Upper lobe of left lung (tissue), 6 donors: ENCODE data around the gene WASF3. TPM values are rescaled to one million over a fixed set of nuclear protein-coding genes. Genes with fewer than 3 reads are reported as not detected.
A peak's percentile ranks its signal among the peaks of the same experiment; 100 is the strongest.
"Not testable (repeated sequence)": the region's sequence is repeated elsewhere in the genome, so short reads cannot be mapped to it uniquely, and the experiment has no call there.

ENCODE experiments used
- ATAC-seq, 2 donors: fragments of 200-7000 bp; cut with Tn5 transposase; one replicate each; pipeline ENCODE4 v1.9.1; 2022; ENCODE audit warnings: mild to moderate bottlenecking in 2 of 2, moderate library complexity in 2 of 2; ENCODE audit not compliant: low FRiP score in 2 of 2
- DNase-seq, 2 donors: peaks; one replicate each; pipeline ENCODE4 v3.0.0-alpha.2; 2019 to 2020
- H3K27ac ChIP-seq, 4 donors: fragments of 200-600 bp; sonication (generic); one replicate each; pipeline ENCODE4 v1.5.1; 2016 to 2019
- H3K27me3 ChIP-seq, 4 donors: fragments of 200-600 bp; sonication (generic); one replicate each; pipeline ENCODE4 v1.5.1; 2017 to 2019
- H3K36me3 ChIP-seq, 4 donors: fragments of 200-600 bp; sonication (generic); one replicate each; pipeline ENCODE4 v1.5.1; 2016 to 2019
- H3K4me1 ChIP-seq, 4 donors: fragments of 200-600 bp; sonication (generic); one replicate each; pipeline ENCODE4 v1.5.1; 2018 to 2019
- H3K4me3 ChIP-seq, 4 donors: fragments of 200-600 bp; sonication (generic); one replicate each; pipeline ENCODE4 v1.5.1; 2017 to 2019; ENCODE audit warnings: mild to moderate bottlenecking in 2 of 4, moderate library complexity in 1 of 4
- H3K9me3 ChIP-seq, 4 donors: fragments of 200-600 bp; sonication (generic); one replicate each; pipeline ENCODE4 v1.5.1; 2018 to 2019
- EP300 ChIP-seq, 4 donors: sonication (generic); formaldehyde crosslinking; IDR thresholded peaks; one replicate each; pipeline ENCODE4 v1.5.1; 2017; ENCODE audit warnings: antibody characterized with exemption in 4 of 4, control low read depth in 2 of 4
- POLR2A ChIP-seq, 4 donors: fragments of 450-650 bp; IDR thresholded peaks; one replicate each; pipeline ENCODE4 v1.5.1; 2016 to 2017; ENCODE audit warnings: antibody characterized with exemption in 4 of 4, mild to moderate bottlenecking in 2 of 4
- POLR2AphosphoS5 ChIP-seq, 2 donors: sonication (generic); formaldehyde crosslinking; IDR thresholded peaks; one replicate each; pipeline ENCODE4 v1.5.1; 2017; ENCODE audit warnings: antibody characterized with exemption in 2 of 2
- WGBS, 2 donors: methylation state at CpG; one replicate each; pipeline ENCODE4 v1.1.5; 2017 to 2018; 5-methylcytosine and 5-hydroxymethylcytosine counted together
- total RNA-seq, 6 donors: library from RNA; depleted of rRNA in 4 of 6; stranded (reverse); fragments of >200 nt in 4 of 6; gene quantifications; one replicate each; pipeline versions ENCODE4 v1.1.0 to v1.2.1, GENCODE V29; 2016 to 2021
- TF ChIP-seq, protein P1 (sequence below), 6 experiments: fragments of 450-650 bp in 4 of 6; fragments of 200-600 bp in 2 of 6; sonication (generic) in 2 of 6; IDR thresholded peaks; one replicate each; pipeline ENCODE4 v1.5.1; 2016 to 2019; ENCODE audit warnings: antibody characterized with exemption in 6 of 6
- donor health status: DM: no; HTN: no; CAD: no; lungs with moderate emphysema.
- donor health status: DM: no; HTN: yes; CAD: no; lungs with severe emphysema.

Gene WASF3
- total RNA-seq, 6 donors from 2014 or later = 12.6 to 23.0 (median 20.2) TPM

GRCh38 chr13:26629260-26629825 lies 71.9 kb downstream of the WASF3 start:
- Histone ChIP-seq H3K36me3 (no peaks in the 10 kb centered on the region), H3K27ac (no peak overlapping the region), H3K4me3 (no peak overlapping the region), H3K4me1 (no peaks in the 10 kb centered on the region), H3K9me3 (peaks cover 0 to 8% (median 5%) of the 10 kb centered on the region in 4 donors), H3K27me3 (no peaks in the 10 kb centered on the region)
- TF ChIP-seq, protein P1, sequence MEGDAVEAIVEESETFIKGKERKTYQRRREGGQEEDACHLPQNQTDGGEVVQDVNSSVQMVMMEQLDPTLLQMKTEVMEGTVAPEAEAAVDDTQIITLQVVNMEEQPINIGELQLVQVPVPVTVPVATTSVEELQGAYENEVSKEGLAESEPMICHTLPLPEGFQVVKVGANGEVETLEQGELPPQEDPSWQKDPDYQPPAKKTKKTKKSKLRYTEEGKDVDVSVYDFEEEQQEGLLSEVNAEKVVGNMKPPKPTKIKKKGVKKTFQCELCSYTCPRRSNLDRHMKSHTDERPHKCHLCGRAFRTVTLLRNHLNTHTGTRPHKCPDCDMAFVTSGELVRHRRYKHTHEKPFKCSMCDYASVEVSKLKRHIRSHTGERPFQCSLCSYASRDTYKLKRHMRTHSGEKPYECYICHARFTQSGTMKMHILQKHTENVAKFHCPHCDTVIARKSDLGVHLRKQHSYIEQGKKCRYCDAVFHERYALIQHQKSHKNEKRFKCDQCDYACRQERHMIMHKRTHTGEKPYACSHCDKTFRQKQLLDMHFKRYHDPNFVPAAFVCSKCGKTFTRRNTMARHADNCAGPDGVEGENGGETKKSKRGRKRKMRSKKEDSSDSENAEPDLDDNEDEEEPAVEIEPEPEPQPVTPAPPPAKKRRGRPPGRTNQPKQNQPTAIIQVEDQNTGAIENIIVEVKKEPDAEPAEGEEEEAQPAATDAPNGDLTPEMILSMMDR (IDR thresholded peaks at IDR 0.05) = no peak
- TF ChIP-seq POLR2AphosphoS5 (IDR thresholded peaks at IDR 0.05) (no peak), EP300 (IDR thresholded peaks at IDR 0.05) (no peak), POLR2A (IDR thresholded peaks at IDR 0.05) (no peak)
- WGBS, 2 donors = 83 to 88% methylated on average over 5 of the region's 5 CpGs
- ATAC-seq (peak in 1 of 2 donors; percentile 16), DNase-seq (no peak)

DNA sequence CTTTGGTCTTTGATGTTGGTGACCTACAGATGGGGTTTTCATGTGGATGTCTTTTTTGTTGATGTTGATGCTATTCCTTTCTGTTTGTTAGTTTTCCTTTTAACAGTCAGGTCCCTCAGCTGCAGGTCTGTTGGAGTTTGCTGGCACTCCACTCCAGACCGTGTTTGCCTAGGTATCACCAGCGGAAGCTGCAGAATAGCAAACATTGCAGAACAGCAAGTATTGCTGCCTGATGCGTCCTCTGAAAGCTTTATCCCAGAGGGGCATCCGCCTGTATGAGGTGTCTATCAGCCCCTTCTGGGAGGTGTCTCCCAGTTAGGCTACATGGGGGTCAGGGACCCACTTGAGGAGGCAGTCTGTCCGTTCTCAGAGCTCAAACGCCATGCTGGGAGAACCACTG lies 78.2 kb downstream of the WASF3 start:
- WGBS, 2 donors = 91 to 97% methylated on average over 5 to 6 of the region's 6 CpGs
- DNase-seq, H3K27ac ChIP-seq, H3K9me3 ChIP-seq, H3K27me3 ChIP-seq, H3K4me3 ChIP-seq, H3K4me1 ChIP-seq, ATAC-seq, H3K36me3 ChIP-seq: not testable (repeated sequence)

DNA sequence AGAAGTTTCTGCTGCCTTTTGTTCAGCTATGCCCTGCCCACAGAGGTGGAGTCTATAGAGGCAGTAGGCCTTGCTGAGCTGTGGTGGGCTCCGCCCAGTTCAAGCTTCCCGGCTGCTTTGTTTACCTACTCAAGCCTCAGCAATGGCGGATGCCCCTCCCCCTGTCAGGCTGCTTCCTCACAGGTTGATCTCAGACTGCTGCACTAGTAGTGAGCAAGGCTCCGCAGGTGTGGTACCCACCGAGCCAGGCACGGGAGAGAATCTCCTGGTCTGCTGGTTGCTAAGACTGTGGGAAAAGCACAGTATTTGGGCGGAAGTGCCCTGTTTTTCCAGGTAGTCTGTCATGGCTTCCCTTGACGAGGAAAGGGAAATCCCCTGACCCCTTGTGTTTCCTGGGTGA lies 78.6 kb downstream of the WASF3 start:
- not testable (repeated sequence) for H3K4me1 ChIP-seq

DNA sequence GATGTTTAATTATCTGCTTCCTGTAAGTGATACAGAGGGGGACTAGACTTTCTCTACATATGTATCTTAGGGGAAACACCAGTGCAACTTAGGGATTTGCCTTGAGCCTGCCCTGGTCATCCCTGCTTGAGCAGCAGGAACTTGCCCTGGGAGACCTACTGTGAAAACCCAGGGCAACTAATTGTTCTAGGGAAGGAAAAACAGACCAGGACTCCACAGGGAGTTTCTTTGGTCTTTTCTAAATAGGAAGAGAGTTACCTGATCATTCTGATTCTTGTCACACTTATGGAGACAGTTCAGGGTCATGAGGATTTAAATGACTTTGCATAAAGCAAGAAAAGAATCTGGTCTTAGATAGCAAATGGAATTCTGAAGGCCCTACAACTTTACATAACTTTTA lies 89.1 kb downstream of the WASF3 start:
- DNase-seq = no peak
- Histone ChIP-seq H3K4me3 (no peak overlapping the region), H3K27ac (no peak overlapping the region), H3K36me3 (no peaks in the 10 kb centered on the region), H3K27me3 (no peaks in the 10 kb centered on the region), H3K4me1 (no peaks in the 10 kb centered on the region), H3K9me3 (no peaks in the 10 kb centered on the region)
- TF ChIP-seq EP300 (IDR thresholded peaks at IDR 0.05) = no peak
- ATAC-seq = no peak

More for the DNA sequence above, 78.6 kb downstream of the WASF3 start:
- not testable (repeated sequence) for DNase-seq, H3K27me3 ChIP-seq, H3K27ac ChIP-seq, H3K4me3 ChIP-seq, H3K36me3 ChIP-seq, ATAC-seq, H3K9me3 ChIP-seq
- 70 to 75% methylated on average over 4 to 8 of the region's 8 CpGs for WGBS, 2 donors

GRCh38 chr13:26651234-26651633 lies 93.8 kb downstream of the WASF3 start:
- no peak overlapping the region for H3K27ac ChIP-seq
- WGBS, 2 donors = 97 to 100% methylated on average over 1 of the region's 1 CpG
- TF ChIP-seq POLR2AphosphoS5 (IDR thresholded peaks at IDR 0.05) (no peak), EP300 (IDR thresholded peaks at IDR 0.05) (no peak), POLR2A (IDR thresholded peaks at IDR 0.05) (no peak)
- TF ChIP-seq, protein P1 (IDR thresholded peaks at IDR 0.05) = no peak
- no peaks in the 10 kb centered on the region for H3K27me3 ChIP-seq
- DNase-seq (no peak), ATAC-seq (no peak)
- H3K9me3 ChIP-seq = no peaks in the 10 kb centered on the region
- no peaks in the 10 kb centered on the region for H3K4me1 ChIP-seq
- no peak overlapping the region for H3K4me3 ChIP-seq
- no peaks in the 10 kb centered on the region for H3K36me3 ChIP-seq

DNA sequence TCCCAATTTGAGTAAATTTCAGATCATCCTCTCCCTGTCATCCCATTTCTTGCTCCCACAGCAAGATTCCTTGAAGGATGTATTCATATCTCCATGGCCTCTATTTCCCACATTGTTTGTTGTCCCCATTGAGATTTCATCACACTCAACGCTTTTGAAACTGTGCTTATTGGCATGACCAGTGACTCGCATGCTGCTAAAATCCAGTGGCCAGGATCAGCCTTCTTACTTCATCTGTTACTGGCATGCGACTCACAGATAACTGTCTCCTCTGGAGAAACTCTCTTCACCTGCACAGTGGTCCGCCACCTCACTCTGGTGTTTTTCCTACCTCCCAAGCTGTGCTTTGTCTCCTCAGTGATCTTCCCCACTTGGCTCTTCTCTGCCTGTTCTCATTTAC lies 95.8 kb downstream of the WASF3 start:
- TF ChIP-seq POLR2AphosphoS5 (IDR thresholded peaks at IDR 0.05) (no peak), EP300 (IDR thresholded peaks at IDR 0.05) (no peak), POLR2A (IDR thresholded peaks at IDR 0.05) (no peak)
- TF ChIP-seq, protein P1 (IDR thresholded peaks at IDR 0.05) = no peak
- H3K4me3 ChIP-seq = no peak overlapping the region
- no peak for DNase-seq
- no peak for ATAC-seq
- no peaks in the 10 kb centered on the region for H3K9me3 ChIP-seq
- H3K4me1 ChIP-seq = no peaks in the 10 kb centered on the region
- H3K27me3 ChIP-seq = no peaks in the 10 kb centered on the region
- no peak overlapping the region for H3K27ac ChIP-seq
- H3K36me3 ChIP-seq = no peaks in the 10 kb centered on the region
- 90 to 95% methylated on average over 4 of the region's 4 CpGs for WGBS, 2 donors
